Heart left ventricle (tissue), 16 donors: ENCODE data around the gene HOXB6. TPM values are rescaled to one million over a fixed set of nuclear protein-coding genes. Genes with fewer than 3 reads are reported as not detected.
A peak's percentile ranks its signal among the peaks of the same experiment; 100 is the strongest.

Experiments
- ATAC-seq, 4 donors: fragments of 200-7000 bp; cut with Tn5 transposase; one replicate each; pipeline ENCODE4 v1.9.1; 2020 to 2022; ENCODE audit warnings: moderate library complexity in 4 of 4, mild to moderate bottlenecking in 3 of 4, moderate number of reproducible peaks in 1 of 4
- DNase-seq, 5 donors: peaks; one replicate each; pipeline ENCODE4 v3.0.0-alpha.2; 2020
- H3K27ac ChIP-seq, 12 donors: fragments of 200-600 bp; sonication (generic) in 4 of 12; one replicate each; pipeline versions ENCODE4 v1.5.0 to v1.8.0; 2016 to 2022; ENCODE audit warnings: mild to moderate bottlenecking in 2 of 12
- H3K27me3 ChIP-seq, 9 donors: fragments of 200-600 bp; sonication (generic) in 2 of 9; one replicate each; pipeline versions ENCODE4 v1.5.1 to v1.8.0; 2016 to 2022; ENCODE audit warnings: mild to moderate bottlenecking in 3 of 9
- H3K36me3 ChIP-seq, 9 donors: fragments of 200-600 bp; sonication (generic) in 2 of 9; one replicate each; pipeline versions ENCODE4 v1.5.0 to v1.8.0; 2018 to 2022; ENCODE audit warnings: mild to moderate bottlenecking in 2 of 9
- H3K4me1 ChIP-seq, 12 donors: fragments of 200-600 bp; sonication (generic) in 4 of 12; one replicate each; pipeline versions ENCODE4 v1.5.0 to v1.8.0; 2016 to 2022; ENCODE audit warnings: mild to moderate bottlenecking in 3 of 12
- H3K4me3 ChIP-seq, 12 donors: fragments of 200-600 bp; sonication (generic) in 4 of 12; one replicate each; pipeline versions ENCODE4 v1.5.0 to v1.8.0; 2017 to 2022; ENCODE audit warnings: mild to moderate bottlenecking in 9 of 12, moderate library complexity in 4 of 12
- H3K9me3 ChIP-seq, 12 donors: fragments of 200-600 bp; sonication (generic) in 4 of 12; one replicate each; pipeline versions ENCODE4 v1.5.0 to v1.8.0; 2016 to 2022; ENCODE audit warnings: mild to moderate bottlenecking in 1 of 12
- CTCF ChIP-seq, 12 donors: fragments of 200-600 bp; sonication (generic) in 4 of 12; IDR thresholded peaks; one replicate each; pipeline versions ENCODE4 v1.5.0 to v1.8.0; 2018 to 2022; ENCODE audit warnings: antibody characterized with exemption in 12 of 12, mild to moderate bottlenecking in 5 of 12
- POLR2A ChIP-seq, 2 donors: fragments of 450-650 bp; IDR thresholded peaks; one replicate each; pipeline ENCODE4 v1.6.1; 2017; ENCODE audit warnings: antibody characterized with exemption in 2 of 2, mild to moderate bottlenecking in 2 of 2, moderate library complexity in 2 of 2
- WGBS, 4 donors: extraction: QIAGEN DNeasy Blood & Tissue Kit in 2 of 4; methylation state at CpG; one replicate each; pipeline versions ENCODE4 v1.1.5 to v1.1.7; 2013 to 2018; 5-methylcytosine and 5-hydroxymethylcytosine counted together
- intact Hi-C, 10 donors: fragments of 100-400 bp; cut with DNase I; formaldehyde crosslinking; loops; one replicate each; pipeline versions ENCODE4 v1.11.1 to v1.14.2; 2022
- polyA plus RNA-seq, 2 donors: library from polyadenylated mRNA; stranded (reverse); fragments of 200-250 nt; gene quantifications; one replicate each; pipeline ENCODE4 v1.2.3, GENCODE V29; 2013
- total RNA-seq, 9 donors: library from RNA; depleted of rRNA in 2 of 9; stranded (reverse); fragments of >200 nt in 2 of 9; fragmentation: NEBNext Ultra II Directional in 3 of 9; extraction: Animal tissue kit (Norgen Biotek cat#: 25700) in 3 of 9; gene quantifications; one replicate each; pipeline versions ENCODE4 v1.1.0 to v1.2.4, GENCODE V29; 2016 to 2023
- donor health status: ischemic (EF 13 %, LVEDD 7.1; RV severe dilation, severe dysfunction).
- donor health status: healthy with polysubstance abuse.
- donor health status: DM: no; HTN: yes; CAD: no.
- donor health status: DM: no; HTN: no; CAD: no.
- donor health status: ischemic (EF 25% LVEDD 6.9; RV normal size, moderate dysfunction).
- donor health status: ischemic (EF 25% LVEDD 5.7; RV mildly dilated, moderate dysfunction).
- donor health status: healthy.
- donor health status: DM: yes; HTN: yes; CAD: no.
- donor health status: ischemic (EF 35%, LVEDD 5.7; RV mildly dilated, moderate dysfunction).
- donor health status: nonischemic (EF 11% LVEDD 7.7; RV severe dilation, severe dysfunction).
- donor health status: DM: yes; HTN: yes; CAD: no.
- donor health status: PGD.
- donor health status: ischemic (EF 29% LVEDD 5.4; RV normal size, mild dysfunction).
- donor health status: nonischemic (EF 23%, LVEDD 6.1; RV moderate dilation, normal function).

The HOXB6 gene
- total and polyA plus RNA-seq, 11 donors = 0.30 to 2.0 (median 0.54) TPM; not detected in 1

- Histone ChIP-seq H3K27me3 (peaks cover 46 to 100% (median 93%) of the 10 kb centered on the region in 9 donors), H3K4me1 (peaks cover 0 to 40% (median 13%) of the 10 kb centered on the region in 12 donors), H3K36me3 (no peaks in the 10 kb centered on the region), H3K4me3 (no peak overlapping the region), H3K27ac (peak overlapping the region in 1 of 12 donors; percentile 97), H3K9me3 (no peaks in the 10 kb centered on the region)
- ATAC-seq (no peak), DNase-seq (no peak)
- 27 to 37% (median 32%) methylated on average over 5 of the region's 5 CpGs for WGBS, 4 donors
- TF ChIP-seq POLR2A (IDR thresholded peaks at IDR 0.05) (no peak), CTCF (IDR thresholded peaks at IDR 0.05) (no peak)
- intact Hi-C loops = no loop called here
Observed at GRCh38 chr17:48587276-48588073, 17.3 kb downstream of the HOXB6 start.

- no peak for DNase-seq
- Histone ChIP-seq H3K4me3 (peak overlapping the region in 11 of 12 donors; percentile 27 to 71 (median 54)), H3K36me3 (no peaks in the 10 kb centered on the region), H3K27me3 (peaks cover 46 to 100% (median 93%) of the 10 kb centered on the region in 9 donors), H3K4me1 (peaks cover 0 to 42% (median 13%) of the 10 kb centered on the region in 12 donors), H3K27ac (peak overlapping the region in 7 of 12 donors; percentile 56 to 97 (median 73)), H3K9me3 (no peaks in the 10 kb centered on the region)
- TF ChIP-seq CTCF (IDR thresholded peaks at IDR 0.05) = no peak
- no peak for TF ChIP-seq POLR2A (IDR thresholded peaks at IDR 0.05)
- intact Hi-C loops = no loop called here
- WGBS, 4 donors = 14 to 31% (median 25%) methylated on average over 34 of the region's 34 CpGs
- ATAC-seq = no peak
Observed at GRCh38 chr17:48586355-48587258, 18.2 kb downstream of the HOXB6 start.

GRCh38 chr17:48584223-48584741 lies 20.5 kb downstream of the HOXB6 start:
- peaks cover 57 to 100% (median 96%) of the 10 kb centered on the region in 9 donors for H3K27me3 ChIP-seq
- H3K4me3 ChIP-seq = no peak overlapping the region
- peak overlapping the region in 1 of 12 donors; percentile 97 for H3K27ac ChIP-seq
- WGBS, 4 donors = 28 to 57% (median 34%) methylated on average over 2 of the region's 2 CpGs
- no peak for DNase-seq
- peaks cover 0 to 43% (median 13%) of the 10 kb centered on the region in 12 donors for H3K4me1 ChIP-seq
- no peak for ATAC-seq
- H3K9me3 ChIP-seq = no peaks in the 10 kb centered on the region
- TF ChIP-seq CTCF (IDR thresholded peaks at IDR 0.05) = no peak
- no peak for TF ChIP-seq POLR2A (IDR thresholded peaks at IDR 0.05)
- H3K36me3 ChIP-seq = no peaks in the 10 kb centered on the region
- intact Hi-C loops = no loop called here
